ENCODE data around the gene CDHR1.

Gene CDHR1

DNA sequence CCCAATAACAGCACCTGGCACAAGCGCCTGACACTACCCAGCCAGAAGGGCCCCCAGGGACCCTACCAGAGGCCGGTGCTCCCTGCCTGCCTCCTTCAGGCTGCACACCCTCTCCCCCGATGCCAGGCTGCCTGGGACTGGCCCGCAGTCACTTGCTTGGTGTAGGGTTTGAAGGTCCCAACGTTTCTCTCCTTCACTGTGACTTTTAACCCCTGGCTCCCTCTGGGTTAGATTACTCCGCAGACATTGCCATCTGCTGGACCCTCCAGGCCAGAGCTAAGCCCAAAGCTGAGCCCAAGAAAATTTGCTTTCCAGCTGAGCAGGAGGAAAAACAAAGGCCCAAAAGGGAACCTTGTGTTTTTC is 6.9 kb downstream of the CDHR1 start:
- DNase-seq = no peak

DNA sequence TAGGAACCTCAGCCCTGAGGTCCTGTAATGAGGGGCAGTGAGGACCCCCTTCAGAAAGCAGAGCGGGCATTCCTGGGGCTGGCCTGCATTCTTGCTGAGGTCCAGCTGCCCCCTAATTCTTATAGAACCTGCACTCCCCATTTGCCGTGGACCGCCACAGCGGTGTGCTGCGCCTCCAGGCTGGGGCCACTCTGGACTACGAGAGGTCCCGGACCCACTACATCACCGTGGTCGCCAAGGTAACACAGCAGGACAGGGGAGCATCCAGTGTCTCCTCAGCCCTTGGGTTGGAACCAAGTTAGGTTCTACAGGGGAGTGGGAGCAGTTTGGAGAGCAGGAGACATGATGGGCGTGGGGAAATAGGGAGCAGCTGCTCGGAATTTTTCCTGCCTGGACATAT is 7.3 kb downstream of the CDHR1 start:
- DNase-seq = no peak

DNA sequence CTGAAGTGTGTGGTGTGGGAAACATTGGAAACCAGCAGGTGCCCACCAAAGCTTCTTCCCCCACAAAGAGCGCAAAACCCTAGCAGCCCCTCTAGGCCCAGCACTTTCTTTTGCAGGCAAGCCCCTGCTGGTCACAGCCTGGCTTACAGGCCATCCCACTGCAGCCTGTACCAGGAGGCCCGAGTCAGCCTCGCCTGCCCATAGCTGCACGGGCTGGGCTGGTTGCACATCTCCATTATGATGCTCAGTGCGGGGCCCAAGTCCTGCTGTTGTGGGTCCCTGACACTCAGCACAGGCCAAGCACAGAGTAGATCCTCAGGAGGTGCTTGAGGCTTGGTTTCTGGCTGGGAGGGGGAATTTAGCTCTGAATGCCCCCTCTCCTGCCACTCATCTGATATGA is 8.0 kb downstream of the CDHR1 start:
- no peak for DNase-seq

DNA sequence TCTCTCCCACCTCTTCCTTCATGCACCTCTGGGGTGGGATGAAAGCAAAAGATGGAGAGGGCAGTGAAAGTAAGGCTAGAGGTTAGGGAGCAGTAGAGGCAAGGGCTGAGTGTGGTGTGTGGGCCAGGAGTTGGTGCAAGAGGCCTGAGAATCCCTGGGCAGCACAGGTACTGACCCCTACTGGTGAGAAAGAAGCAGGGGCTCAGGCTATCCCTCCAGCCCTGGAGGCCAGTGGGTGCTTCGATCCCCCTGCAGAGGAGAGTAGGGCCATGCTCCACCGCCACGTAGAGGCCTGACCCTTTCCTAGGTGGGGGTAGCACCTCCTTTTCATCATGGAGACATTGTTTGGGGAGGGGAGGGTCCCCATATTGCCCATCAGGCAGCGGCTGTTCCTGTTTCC is 9.8 kb downstream of the CDHR1 start:
- no peak for DNase-seq

DNA sequence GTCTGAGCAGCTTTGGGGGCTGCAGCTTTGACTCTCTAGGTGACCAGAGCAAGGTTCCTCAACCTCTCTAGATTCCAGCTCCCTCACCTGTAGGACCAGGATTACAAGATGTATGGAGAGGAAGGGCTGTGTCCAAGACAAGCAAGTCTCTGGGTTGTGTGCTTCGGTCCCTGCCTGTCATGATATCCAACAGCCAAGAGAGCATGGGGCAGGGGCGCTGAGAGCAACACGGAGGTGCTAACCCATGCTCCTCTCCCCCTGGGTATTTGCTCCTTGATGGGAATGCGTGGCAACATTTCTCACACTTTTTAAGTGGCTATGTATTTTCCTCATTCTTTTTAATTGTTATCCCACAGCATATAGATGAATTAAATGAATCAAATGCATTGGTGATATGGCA is 10.3 kb downstream of the CDHR1 start:
- no peak for DNase-seq

DNA sequence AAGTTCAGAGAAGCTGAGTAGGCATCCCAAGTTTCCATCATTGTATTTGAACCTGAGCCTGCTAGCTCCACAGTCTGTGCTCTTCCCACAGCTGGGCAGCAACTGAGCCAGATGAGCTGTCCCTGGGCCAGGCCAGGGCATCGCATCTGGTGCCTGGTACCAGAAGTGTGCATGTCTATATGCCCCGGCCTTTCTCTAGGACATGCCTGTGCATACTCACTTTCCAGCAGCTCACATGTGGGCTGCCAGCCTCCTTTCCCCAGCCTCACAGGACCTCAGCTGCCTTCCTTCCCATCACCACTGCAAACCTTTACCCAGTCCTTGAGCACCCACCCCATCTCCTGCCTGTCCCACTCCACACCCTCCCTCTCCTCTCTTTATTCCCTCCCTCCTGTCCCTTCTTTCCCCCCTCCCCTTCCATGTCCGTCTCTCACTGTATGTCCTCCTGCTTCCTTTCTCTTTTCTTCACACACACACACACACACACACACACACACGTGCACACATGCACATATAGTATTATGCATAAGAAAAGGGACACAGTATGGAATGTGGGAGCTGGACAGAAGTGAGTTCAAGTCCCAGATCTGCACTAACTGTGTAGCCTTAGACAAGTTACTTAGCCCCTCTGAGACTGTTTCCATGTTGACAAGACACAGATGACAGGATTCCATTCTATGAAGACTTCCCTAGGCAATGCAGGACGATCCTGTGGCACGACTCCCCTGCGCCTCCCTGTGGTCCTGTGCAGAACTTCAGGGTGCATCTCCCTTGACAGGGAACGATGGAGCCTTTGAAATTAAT is 10.9 kb downstream of the CDHR1 start:
- DNase-seq = no peak

DNA sequence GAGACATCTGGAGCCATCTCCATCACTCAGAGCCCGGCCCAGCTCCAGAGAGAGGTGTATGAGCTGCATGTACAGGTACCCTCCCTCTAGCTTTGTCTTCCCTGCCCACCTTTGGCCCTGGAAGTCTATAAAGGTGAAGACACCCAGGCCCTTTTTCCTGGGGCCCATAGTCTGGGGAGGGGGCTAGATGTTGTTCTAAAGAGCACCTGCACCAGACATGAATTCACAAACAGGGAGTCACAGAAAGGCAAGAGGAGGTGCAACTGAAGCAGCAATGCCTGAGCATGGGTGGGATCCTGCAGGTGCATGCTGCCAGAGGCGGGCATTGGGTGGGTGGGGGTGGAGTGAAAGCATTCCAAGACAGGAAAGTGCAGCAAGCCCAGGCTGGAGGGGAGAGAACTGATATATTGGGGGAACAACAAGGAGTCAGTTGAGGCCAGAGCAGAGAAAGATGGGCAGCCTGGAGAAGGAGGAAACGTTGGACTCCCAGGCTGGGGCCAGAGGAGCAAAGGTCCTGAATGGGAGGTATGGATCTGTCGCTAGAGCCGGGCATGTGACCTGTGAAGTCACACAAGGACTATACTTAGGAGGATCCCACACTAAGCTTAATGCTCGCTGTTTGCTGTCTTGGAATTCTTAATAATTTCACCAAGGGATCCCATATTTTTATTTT is 11.7 kb downstream of the CDHR1 start:
- DNase-seq = no peak

DNA sequence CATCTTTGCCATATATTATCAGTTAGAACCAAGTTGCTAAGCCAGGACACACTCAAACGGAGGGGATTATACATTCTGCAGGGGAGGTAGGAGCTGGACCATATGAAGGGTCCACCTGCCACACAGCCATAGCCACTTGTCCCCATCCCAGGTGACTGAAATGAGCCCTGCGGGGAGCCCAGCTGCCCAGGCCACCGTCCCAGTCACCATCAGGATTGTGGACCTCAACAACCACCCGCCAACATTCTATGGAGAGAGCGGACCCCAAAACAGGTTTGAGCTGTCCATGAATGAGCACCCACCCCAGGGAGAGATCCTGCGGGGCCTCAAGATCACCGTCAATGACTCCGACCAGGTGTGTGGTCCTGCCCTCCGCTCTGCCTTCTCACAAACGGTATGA is 13.7 kb downstream of the CDHR1 start:
- DNase-seq = no peak

DNA sequence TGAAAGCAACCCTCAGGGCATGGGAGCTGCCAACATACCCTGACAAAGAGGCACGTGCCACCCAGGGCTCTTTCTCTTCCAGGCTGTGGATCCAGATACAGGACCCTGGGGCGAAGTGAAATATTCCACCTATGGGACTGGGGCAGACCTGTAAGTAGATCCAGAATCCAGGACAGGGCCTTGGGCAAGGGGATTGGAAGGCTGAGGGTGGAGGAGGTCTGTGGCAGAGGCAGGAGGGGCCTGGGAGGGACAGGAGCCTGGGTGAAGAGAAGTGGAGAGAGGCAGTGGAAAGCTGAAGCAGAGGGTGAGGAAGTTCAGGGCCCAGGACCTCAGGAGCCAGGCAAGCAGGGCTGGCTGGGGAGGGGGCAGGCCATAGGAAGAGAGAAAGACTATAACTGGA is 17.2 kb downstream of the CDHR1 start:
- DNase-seq = no peak

DNA sequence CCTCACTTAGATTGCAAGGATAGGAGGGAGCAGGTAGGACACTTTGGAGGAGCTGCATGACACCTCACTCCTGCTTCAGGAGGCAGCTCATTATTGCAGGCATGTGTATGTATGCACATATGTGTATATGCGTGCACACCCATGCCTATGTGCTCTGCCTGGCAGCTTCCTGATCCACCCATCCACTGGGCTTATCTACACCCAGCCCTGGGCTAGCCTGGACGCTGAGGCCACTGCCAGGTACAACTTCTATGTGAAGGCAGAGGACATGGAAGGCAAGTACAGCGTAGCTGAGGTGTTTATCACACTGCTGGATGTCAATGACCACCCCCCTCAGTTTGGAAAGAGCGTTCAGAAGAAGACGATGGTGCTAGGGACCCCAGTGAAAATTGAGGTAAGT is 17.7 kb downstream of the CDHR1 start:
- no peak for DNase-seq

DNA sequence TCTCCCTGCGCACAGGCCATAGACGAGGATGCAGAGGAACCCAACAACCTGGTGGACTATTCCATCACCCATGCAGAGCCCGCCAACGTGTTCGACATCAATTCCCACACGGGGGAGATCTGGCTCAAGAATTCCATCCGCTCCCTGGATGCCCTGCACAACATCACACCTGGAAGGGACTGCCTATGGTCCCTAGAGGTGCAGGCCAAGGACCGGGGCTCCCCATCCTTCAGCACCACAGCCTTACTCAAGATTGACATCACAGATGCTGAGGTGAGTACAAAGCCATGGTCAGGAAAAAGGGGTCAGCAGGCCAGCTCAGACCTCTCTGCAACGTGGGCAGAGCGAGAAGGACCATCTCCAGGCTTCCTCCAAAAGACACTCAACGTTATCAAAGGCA is 18.7 kb downstream of the CDHR1 start:
- no peak for DNase-seq

DNA sequence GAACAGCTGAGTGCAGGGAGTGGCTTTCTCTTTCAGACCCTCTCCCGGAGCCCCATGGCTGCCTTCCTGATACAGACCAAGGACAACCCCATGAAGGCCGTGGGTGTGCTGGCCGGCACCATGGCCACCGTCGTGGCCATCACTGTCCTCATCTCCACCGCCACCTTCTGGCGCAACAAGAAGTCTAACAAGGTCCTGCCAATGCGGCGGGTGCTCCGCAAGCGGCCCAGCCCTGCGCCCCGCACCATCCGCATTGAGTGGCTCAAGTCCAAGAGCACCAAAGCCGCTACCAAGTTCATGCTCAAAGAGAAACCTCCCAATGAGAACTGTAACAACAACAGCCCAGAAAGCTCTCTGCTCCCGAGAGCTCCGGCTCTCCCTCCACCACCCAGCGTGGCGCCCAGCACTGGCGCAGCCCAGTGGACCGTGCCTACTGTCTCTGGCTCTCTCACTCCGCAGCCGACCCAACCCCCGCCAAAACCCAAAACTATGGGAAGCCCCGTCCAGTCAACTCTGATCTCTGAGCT is 19.8 kb downstream of the CDHR1 start:
- no peak for DNase-seq

DNA sequence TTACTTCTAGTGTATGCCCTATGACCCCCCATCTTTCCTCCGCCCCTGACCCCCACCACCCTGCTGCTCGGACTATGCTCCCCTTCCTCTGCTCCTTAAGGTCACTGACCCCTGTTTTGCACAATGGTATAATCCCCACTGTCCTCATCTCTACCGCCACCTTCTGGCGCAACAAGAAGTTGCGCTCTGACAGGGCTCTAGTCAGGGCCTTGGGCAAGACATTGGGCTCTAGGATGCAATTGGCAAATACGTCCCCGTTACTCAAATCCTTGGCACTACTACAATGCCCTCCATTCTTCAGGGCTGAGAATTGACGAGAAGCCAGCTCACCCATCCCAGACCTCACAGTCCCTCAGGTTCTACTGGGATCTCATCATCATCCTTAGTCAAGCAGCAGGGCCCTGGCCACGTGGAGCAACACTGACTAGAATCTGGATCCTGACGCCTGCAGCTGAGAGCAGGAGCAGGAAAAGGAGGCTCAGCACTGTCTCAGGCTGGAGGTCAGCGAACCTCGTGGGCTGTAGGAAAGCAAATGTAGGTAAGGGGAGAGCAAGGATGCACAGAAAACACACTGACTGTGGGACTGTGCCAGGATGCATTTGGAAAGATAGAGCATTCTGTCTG is 20.4 kb downstream of the CDHR1 start:
- DNase-seq = no peak

DNA sequence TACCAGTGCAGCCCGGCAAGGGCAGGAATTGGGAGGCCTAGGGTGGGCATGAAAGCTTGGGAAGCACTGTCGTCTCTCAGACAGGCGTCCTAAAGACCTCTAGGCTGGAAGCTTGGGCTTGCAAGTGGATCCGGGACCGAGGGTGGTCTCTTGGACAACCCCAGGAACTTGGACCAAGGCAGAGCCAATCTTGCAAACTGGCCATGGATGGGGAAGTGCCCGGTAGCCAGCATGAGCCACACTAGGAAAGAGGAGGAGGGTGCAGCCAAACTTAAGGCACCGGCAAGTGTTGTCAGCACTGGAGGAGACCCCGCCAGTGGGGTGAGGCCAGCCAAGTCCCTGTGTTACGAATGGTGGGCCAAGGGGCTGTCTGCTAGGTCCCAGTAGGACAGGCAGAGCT is 22.5 kb downstream of the CDHR1 start:
- no peak for DNase-seq

DNA sequence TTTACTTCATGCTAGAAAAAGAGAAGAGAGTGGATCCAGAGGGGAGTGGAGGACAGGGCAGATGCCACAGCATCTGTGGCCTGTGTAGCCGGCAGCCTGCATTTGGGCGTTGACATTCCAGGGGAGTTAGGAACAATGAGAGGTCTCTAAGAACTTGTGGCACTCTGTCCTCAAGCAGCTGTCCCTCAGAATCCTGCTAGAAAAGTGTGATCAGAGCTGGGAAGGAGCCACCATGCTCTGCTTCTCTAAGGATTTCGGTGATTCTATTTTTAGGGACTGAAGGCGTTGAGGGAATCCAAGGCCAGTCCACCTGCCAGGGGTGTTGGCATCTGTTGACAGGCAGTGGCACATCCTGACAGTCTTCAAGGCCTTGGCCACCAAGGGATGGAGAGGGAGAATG is 23.4 kb downstream of the CDHR1 start:
- no peak for DNase-seq

DNA sequence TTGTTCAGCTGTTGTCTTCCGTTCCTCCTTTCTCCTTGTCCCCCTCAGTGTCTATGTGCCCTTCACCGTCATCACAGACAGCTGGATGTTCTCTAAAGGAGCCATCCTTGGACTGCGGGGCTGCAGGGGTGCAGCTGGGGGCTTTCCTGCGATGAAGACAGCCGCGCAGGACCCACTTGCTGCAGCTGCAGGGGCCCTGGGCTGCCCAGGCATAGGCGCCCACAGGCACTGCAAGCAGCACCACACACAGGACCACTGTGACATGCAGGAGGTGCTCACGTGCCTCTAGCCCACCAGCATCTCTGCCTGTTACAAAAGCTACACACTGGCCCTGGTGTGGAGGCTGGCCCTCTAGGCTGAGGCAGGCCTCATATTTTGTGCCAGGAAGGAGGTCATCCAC is 27.6 kb downstream of the CDHR1 start:
- no peak for DNase-seq

DNA sequence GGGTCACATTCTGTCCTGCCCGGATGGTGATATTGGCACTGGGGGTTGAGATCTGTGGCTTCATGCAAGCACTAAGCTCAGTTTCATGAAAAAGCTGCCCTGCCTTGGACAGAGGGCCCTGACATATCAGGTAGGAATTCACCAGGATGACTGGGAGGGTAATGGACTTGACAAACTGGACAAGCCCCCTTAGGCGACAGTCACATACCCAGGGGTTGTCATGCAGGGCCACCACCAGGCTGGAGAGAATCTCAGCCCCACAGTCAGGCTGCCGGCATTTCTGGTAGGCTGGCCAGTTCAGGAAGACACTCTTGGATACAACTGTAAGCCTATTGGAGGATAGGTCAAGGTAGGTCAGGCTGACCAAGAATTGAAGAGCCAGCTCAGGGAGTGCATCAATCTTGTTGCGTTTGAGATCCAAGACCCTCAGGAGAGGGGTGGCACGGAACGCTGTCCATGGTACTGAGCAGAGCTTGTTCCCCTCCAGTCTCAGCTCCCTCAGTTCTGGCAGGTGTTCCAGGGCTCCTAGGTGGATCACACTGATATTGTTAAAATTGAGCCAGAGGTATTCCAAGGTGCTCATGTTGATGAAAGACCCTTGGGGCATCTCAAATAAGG is 30.2 kb downstream of the CDHR1 start:
- DNase-seq = no peak

DNA sequence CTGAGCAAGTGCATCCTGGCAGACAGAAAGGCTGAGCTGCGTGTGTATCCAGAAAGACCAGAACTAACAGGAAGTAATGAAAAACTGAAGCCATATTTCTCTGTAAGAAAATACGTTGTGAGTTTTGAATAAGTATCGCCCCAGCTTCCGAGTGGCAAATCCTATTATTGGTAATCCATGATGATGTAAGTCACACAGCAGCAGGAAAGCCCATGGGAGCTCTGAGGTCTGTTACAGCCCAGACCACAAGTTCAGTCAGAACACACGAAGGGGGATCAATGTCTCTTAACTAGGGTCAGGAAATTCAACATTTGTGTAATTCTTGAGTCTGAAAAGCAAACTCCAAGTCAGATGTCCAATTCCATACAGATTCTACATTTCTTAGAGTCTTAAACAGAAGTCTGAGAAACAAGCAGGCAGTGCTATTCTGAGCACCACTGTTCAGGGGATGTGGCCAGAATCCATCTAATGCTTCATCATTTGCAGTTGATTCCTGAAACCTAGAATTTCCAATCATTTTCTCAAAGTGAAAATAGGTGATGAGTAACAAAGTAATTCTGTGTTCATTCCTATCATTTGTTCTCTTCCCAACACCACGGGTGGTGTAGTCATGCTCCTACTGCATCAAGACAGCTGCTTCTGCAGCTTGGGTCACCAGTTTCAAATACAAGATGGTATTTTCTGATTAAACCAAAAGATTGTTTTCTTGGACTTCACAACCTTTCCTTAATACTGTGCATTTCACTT is 31.3 kb downstream of the CDHR1 start, which contains the start of gene LRIT2:
Gene LRIT2, minus strand, starts transcription at position 118 of the 747 bp plus-strand sequence. Its CDS starts 24 bp downstream, at position 94.
- DNase-seq = no peak

DNA sequence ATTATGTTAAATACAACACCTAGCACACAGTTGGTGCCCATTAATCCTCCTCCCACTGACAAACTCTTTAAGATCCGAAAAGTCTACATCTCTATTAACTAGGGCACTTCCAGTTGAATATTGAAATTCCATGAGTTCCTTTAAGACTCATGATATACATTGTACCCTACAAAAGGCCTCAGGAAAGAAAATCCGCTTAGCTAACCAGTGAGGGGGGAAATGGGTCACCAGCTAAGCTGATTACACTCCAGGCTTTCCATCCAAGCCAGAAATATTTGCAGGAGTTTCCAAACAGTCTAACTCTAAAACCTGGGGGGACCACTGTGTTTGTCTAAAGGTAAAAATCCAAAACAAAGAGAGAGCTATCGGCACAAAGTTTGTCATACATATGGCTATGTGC is 32.3 kb downstream of the CDHR1 start:
- DNase-seq = no peak

DNA sequence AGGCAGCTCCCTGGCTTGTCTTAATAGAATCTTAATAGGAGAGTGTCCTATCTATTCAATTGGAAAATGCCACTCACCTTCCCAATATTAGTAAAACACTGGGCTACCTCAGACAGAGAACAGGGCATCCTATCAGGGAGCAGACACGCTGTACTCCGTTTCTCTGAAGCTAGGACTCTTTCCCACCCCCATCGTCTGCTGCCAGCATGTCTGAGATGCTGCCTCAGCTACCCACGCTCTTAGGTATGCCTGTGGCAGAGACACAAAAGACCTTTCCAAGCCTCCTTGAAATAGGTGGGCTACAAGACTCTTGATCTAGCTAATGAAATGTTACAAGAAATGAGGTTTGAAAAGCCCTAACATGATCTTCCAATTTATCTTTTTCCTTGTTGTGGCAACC is 33.5 kb downstream of the CDHR1 start:
- no peak for DNase-seq

DNA sequence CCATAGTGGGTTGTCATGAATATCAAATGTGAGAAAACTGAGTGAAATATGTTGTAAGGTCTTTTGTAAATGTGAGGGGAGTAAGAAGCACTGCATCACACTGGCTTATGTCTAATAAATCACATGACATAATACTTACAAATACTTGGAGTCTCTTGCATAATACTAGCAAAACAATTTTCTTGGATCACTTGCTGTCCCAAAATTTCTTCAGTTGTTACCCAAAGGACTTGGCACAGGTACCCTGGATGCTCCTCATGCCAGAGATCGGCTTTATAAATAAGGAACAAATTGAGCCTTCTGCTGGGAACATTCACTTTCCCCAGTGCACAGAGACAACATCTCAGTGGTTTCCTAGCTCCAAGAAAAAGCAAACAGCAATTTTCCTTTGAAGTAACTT is 36.0 kb downstream of the CDHR1 start:
- DNase-seq = no peak

DNA sequence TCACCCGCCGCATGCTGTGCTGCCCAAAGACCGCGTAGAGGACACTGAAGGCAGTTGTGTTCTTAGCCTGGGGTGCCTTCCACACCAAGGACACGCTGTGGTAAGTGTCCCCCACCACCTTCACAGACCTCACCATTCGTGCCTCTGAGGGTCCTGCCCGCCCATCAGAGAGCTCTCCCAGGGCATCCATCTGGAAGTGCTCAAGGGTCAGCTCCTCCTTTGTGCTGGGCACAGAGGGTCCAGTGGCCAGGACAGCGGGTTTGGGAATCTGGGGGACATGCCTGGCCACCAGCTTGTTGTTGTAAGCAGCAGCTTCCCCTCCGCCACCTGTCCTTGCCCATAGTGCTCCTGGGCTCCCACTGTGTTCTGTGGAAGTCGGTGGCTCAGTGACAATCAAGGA is 38.0 kb downstream of the CDHR1 start:
- DNase-seq = no peak

DNA sequence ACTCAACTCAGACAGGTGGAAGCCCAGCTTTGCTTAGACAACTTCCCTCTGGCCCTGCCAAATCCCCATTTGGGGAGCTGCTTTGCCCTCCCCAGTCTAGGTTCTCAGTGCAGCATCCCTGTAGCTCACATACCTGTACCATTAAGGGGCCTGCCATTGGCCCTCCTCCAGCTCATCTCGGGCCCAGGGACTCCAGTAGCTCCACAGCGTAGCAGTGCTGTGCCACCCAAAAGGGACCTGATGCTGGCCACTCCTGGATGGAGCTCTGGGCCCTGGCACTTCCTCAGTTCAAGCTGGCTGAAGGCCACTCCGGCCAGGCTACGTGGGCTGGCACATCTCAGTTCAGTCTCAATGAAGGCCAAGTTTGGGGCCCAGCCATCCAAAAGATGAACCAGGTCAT is 39.6 kb downstream of the CDHR1 start:
- DNase-seq = no peak

Measured in femur (tissue), 1 donor.